Measurements from ENCODE around the gene IL23A.
"Not testable (repeated sequence)": the region's sequence is repeated elsewhere in the genome, so short reads cannot be mapped to it uniquely, and the experiment has no call there.

IL23A gene

GRCh38 chr12:56338308-56339157 lies at the start of gene IL23A:
TSS of gene IL23A (plus strand) at chr12:56338884. CDS start at chr12:56339045, 161 bp downstream.
- DNase-seq (ENCODE audit: low read depth): peak; percentile 66

GRCh38 chr12:56293795-56294194 lies 44.9 kb upstream of the IL23A start:
- no peak for DNase-seq (ENCODE audit: low read depth)

DNA sequence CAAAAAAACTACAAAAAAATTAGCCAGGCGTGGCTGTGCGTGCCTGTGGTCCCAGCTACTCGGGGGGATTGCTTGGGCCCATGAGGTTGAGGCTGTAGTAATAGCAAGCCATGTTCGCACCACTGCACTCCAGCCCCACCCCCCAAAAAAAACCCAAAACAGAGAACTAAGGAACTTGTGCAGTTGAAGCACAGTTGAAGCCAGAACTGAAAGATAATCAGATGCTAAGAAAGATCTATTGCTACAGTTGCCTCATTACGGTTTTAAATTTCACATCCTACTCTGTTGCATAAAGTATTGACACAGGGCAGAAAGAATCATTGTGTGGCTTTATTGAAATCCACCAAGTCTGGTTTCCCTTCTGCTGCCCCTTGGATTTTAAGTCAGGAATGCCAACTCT lies 42.4 kb upstream of the IL23A start:
- no peak for DNase-seq (ENCODE audit: low read depth)

GRCh38 chr12:56297400-56297799 lies 41.3 kb upstream of the IL23A start:
- no peak for DNase-seq (ENCODE audit: low read depth)

DNA sequence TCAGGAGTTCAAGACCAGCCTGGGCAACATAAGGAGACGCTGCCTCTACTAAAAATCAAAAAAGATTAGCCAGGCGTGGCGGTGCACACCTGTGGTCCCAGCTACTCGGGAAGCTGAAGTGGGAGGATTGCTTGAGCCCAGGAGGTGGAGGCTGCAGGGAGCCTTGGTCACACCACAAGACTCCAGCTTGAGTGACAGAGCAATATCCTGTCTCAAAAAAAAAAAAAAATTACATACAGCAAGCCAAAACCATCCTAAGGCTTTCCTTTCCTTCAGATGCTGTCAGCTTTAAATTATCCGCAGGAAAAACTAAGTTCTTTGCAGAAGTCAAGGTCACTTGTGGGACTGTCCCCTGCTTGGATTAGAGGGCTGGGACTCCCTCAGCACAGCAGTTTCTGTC lies 39.9 kb upstream of the IL23A start:
- DNase-seq (ENCODE audit: low read depth): no peak

- DNase-seq (ENCODE audit: low read depth): peak; percentile 45
These were observed 39.3 kb upstream of the IL23A start for GRCh38 chr12:56299308-56299852.

GRCh38 chr12:56299853-56300643 lies 38.6 kb upstream of the IL23A start, which contains the start of gene CS:
TSS of gene CS (minus strand) at chr12:56300330. CDS start at chr12:56300201, 129 bp downstream.
- peak; percentile 100 for DNase-seq (ENCODE audit: low read depth)

GRCh38 chr12:56300644-56301464 lies 37.8 kb upstream of the IL23A start:
- DNase-seq (ENCODE audit: low read depth): no peak

DNA sequence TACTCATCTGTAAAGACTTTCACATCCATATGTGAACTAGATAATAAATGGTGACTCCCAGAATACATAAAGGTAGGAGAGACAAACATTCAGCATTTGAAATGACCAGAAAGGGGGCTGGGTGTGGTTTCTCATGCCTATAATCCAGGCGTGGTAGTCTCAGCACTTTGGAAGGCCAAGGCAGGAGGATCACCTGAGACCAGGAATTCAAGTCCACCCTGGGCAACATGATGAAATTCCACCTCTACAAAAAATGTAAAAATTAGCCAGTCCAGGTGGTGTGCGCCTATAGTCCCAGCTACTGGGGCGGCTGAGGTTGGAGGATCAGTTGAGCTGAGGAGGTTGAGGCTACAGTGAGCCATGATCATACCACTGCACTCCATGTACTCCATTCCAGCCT lies 34.4 kb upstream of the IL23A start:
- no peak for DNase-seq (ENCODE audit: low read depth)

DNA sequence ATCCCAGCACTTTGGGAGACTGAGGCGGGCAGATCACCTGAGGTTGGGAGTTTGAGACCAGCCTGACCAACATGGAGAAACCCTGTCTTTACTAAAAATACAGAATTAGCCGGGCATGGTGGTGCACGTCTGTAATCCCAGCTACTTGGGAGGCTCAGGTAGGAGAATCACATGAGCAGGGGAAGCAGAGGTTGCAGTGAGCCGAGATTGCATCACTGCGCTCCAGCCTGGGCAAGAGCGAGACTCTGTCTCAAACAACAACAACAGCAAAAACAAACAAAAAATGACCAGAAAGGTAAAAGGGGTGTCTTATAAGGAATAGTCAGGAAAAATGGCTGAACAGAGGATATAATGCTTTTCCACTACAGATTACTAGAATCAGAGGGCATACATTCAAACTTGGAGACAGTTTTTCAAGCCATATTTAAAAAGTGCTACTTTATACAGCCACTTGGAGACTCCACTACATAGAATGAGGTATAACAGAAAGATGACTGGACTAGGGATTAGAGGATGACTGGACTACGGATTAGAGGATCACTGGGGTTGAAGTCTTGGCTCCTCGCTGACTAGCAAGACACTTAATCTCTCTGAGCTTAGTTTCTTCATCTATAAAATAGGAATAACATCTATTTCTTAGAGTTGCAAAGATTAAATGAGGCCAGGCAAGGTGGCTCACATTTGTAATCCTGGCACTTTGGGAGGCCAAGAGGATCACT lies 33.7 kb upstream of the IL23A start:
- no peak for DNase-seq (ENCODE audit: low read depth)

- no peak for DNase-seq (ENCODE audit: low read depth)
These were observed 31.3 kb upstream of the IL23A start for GRCh38 chr12:56307221-56307965.

GRCh38 chr12:56308714-56309113 lies 30.0 kb upstream of the IL23A start:
- no peak for DNase-seq (ENCODE audit: low read depth)

GRCh38 chr12:56311003-56311402 lies 27.7 kb upstream of the IL23A start:
- DNase-seq (ENCODE audit: low read depth): no peak

DNA sequence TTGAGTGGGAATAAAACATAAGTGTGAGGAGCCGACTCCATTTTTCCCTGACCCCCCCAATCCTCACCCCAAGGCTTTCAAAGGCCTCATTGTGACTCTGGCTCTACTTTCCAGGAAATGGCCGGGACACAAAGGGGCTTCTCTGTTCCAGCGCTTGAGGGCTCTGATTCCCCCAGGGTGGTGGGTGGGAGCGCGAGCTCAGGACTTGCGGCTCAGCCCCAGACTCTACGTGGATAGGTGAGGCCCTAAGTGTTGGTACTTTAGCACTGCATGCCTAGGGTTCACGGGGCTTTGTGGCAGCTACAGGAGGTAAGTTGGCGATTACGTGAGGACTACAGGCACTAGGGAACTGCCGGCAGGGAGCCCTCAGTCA lies 23.4 kb upstream of the IL23A start:
- peak; percentile 33 for DNase-seq (ENCODE audit: low read depth)

DNA sequence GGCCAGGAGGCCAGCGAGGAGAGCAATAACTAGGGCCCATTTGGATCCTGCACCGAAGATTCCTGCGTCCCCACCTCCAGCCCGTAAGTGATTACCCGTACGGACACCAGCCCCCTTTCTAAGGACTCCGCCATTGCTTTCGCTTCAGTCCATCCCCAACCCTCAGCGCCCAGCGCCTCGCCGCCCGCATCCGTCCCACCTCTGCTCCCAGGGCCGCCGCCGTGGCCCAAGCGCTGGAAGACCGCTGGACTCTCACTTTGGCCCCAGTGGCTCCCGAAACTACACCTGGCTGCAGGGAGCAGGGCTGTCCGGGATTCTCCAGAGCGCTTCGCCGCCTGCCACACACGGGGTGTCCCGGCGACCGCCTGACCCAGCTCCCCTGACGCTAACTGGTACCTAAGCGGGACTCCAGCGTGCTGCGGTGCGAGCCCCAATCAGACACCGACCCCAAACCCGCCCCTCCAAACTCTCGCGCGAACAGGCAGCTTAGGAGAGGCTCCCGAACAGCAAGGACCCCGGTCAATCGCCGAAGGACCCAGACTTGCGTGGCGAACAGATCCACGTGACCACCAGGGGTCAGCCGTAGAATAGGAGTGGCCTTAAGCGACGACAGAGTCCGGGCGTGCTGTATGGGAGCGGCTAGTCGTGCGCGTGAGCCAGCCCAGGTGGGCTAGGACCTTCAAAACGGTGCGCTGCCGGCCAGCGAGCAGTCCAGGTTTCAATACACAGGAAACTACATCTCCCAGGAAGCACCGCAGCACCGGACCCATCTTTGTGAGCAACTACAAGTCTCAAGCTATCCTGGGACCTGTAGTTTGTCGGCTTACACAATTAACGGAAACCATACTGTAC lies 22.8 kb upstream of the IL23A start, which contains the start of gene CNPY2:
Gene CNPY2, minus strand, starts transcription at position 367 of the 852 bp plus-strand sequence. CDS start 771 bp downstream, outside the sequence.
- peak; percentile 99 for DNase-seq (ENCODE audit: low read depth)

- no peak for DNase-seq (ENCODE audit: low read depth)
These were observed 21.0 kb upstream of the IL23A start for GRCh38 chr12:56317675-56318074.

DNA sequence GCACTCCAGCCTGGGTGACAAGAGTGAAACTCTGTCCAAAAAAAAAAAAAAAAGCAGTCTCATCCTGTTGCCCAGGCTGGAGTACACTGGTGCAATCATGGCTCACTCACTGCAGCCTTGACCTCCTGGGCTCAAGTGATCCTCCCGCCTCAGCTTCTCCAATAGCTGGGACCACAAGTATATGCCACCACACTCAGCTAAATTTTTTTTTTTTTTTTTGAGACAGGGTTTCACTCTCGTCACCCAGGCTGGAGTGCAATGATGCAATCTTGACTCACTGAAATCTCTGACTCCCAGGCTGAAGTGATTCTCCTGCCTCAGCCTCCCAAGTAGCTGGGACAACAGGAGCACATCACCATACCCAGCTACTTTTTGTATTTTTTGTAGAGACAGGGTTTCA lies 17.7 kb upstream of the IL23A start:
- peak; percentile 75 for DNase-seq (ENCODE audit: low read depth)

GRCh38 chr12:56321610-56322009 lies 17.1 kb upstream of the IL23A start:
- DNase-seq (ENCODE audit: low read depth): not testable (repeated sequence)

GRCh38 chr12:56324206-56324605 lies 14.5 kb upstream of the IL23A start:
- no peak for DNase-seq (ENCODE audit: low read depth)
